Brain microvascular endothelial cell (primary cell): ENCODE results near the gene DSP.

Experiments used
- DNase-seq: peaks from one replicate; pipeline ENCODE4 v3.0.0-alpha.2; 2020
- H3K27ac ChIP-seq: fragments of 250-450 bp; sonication (Bioruptor Pico); 2 replicates; pipeline ENCODE4 v1.5.1; 2020; ENCODE audit warnings: mild to moderate bottlenecking, moderate library complexity
- H3K27me3 ChIP-seq: fragments of 250-450 bp; sonication (Bioruptor Pico); replicated peaks from 2 replicates; pipeline ENCODE4 v1.5.1; 2020; ENCODE audit warnings: mild to moderate bottlenecking
- H3K36me3 ChIP-seq: fragments of 250-450 bp; sonication (Bioruptor Pico); replicated peaks from 2 replicates; pipeline ENCODE4 v1.5.1; 2020; ENCODE audit warnings: mild to moderate bottlenecking
- H3K4me3 ChIP-seq: 2 replicates; pipeline ENCODE4 v1.5.1; 2011; ENCODE audit warnings: low read depth, mild to moderate bottlenecking, control low read depth, low read length, moderate library complexity
- in situ Hi-C: cut with HindIII; loops from 2 replicates; pipeline ENCODE4 v1.10.0; 2017; ENCODE audit warnings: low sequenced_read_pairs, low pct_ligation_motif_present
- TF ChIP-seq, protein P1 (sequence below): IDR thresholded peaks from 2 replicates; pipeline ENCODE4 v1.5.1; 2011; ENCODE audit warnings: low read depth, mild to moderate bottlenecking, moderate library complexity, low read length, control low read depth, inconsistent platforms; ENCODE audit errors: missing control alignments

The DSP gene

GRCh38 chr6:7502743-7503142 lies 38.7 kb upstream of the DSP start:
- in situ Hi-C loops: no loop called here
- Histone ChIP-seq H3K4me3 (no peak overlapping the region), H3K36me3 (no peaks in the 10 kb centered on the region), H3K27me3 (no peaks in the 10 kb centered on the region), H3K27ac (no peak overlapping the region)
- TF ChIP-seq, protein P1, sequence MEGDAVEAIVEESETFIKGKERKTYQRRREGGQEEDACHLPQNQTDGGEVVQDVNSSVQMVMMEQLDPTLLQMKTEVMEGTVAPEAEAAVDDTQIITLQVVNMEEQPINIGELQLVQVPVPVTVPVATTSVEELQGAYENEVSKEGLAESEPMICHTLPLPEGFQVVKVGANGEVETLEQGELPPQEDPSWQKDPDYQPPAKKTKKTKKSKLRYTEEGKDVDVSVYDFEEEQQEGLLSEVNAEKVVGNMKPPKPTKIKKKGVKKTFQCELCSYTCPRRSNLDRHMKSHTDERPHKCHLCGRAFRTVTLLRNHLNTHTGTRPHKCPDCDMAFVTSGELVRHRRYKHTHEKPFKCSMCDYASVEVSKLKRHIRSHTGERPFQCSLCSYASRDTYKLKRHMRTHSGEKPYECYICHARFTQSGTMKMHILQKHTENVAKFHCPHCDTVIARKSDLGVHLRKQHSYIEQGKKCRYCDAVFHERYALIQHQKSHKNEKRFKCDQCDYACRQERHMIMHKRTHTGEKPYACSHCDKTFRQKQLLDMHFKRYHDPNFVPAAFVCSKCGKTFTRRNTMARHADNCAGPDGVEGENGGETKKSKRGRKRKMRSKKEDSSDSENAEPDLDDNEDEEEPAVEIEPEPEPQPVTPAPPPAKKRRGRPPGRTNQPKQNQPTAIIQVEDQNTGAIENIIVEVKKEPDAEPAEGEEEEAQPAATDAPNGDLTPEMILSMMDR: no peak
- DNase-seq: no peak

DNA sequence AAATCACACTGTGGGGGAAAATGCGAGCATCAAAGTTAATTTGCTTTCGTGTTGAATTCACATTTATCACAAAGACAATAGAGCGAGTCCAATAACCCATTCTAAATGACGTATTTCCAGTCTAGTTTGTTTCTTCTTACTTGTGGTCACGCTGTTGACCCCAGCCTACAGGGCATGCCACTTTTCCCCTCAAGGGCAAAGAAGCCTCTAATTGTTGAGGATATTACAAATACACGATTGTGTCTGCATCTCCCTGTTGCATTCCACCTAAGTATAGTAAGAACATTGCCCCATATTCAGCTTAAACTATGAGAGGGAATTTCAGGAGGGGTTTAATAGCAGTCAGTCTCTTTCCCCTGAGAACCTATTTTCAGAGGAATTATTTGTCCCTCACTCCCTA lies 37.4 kb upstream of the DSP start:
- DNase-seq: no peak
- Histone ChIP-seq H3K27ac (no peak overlapping the region), H3K27me3 (no peaks in the 10 kb centered on the region), H3K36me3 (no peaks in the 10 kb centered on the region), H3K4me3 (no peak overlapping the region)
- in situ Hi-C loops: no loop called here
- TF ChIP-seq, protein P1: no peak

DNA sequence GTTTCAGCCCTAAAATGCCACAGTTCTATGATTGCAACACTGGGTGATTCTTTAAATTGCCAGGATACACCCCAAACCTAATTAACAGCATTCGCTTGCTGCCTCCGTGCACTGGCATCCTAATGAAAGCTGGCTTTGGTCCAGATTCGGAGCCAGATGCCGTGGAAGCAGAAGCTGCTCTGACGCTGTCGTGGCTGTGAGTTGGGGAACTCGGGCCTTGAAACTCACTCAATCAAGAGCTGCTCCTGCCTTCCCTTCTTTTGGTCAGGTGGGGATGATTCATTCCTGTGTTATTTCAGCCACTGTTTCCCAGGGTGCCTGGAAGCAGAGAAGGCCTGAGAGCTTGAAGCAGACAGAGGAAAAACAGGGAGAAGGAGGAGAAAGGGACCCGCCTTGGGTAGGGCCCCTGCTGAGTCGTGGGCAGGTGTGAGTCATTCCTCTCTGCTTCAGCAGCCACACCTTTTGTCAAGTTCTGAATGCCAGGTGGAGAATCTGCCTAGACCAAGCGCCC lies 36.2 kb upstream of the DSP start:
- in situ Hi-C loops: no loop called here
- no peak overlapping the region for H3K4me3 ChIP-seq
- H3K36me3 ChIP-seq: no peaks in the 10 kb centered on the region
- H3K27me3 ChIP-seq: no peaks in the 10 kb centered on the region
- TF ChIP-seq, protein P1: no peak
- peak; percentile 85 for DNase-seq
- no peak overlapping the region for H3K27ac ChIP-seq

DNA sequence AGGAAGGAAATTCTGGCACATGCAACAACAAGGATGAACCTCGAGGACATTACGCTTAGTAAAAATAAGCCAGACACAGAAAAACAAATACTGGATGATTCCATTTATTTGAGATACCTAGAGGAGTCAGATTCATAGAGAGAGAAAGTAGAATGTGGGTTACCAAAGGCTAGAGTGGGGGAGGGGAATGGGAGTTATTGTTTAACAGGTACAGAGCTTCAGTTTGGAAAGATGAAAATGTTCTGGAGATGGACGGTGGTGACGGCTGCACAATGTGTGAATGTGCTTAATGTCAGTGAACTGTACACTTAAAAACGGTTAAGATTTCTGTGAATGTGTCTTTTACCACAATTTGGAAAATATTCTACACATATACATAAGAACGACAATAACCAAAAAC lies 33.9 kb upstream of the DSP start:
- Histone ChIP-seq H3K36me3 (no peaks in the 10 kb centered on the region), H3K4me3 (no peak overlapping the region), H3K27ac (no peak overlapping the region), H3K27me3 (no peaks in the 10 kb centered on the region)
- TF ChIP-seq, protein P1: no peak
- in situ Hi-C loops: no loop called here
- no peak for DNase-seq

DNA sequence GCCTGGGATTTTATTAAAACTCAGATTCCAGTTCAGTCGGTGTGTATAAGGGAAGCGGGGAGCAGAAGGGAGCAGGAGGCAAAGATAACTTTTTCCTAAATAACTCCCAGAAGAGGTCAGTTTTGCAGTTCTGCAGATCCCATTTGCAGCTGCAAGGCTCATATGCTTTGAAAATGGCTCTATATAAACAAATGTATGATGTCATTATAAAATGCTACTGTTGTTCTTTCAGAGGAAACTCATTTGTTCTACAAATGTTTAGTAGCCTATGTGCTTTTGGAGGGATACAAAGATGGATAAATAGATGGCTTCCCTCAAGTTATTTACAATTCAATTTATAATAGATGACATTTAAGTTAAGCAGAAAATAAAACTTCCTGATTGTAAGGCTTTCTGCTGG lies 29.2 kb upstream of the DSP start:
- Histone ChIP-seq H3K27ac (no peak overlapping the region), H3K4me3 (no peak overlapping the region), H3K27me3 (no peaks in the 10 kb centered on the region), H3K36me3 (no peaks in the 10 kb centered on the region)
- TF ChIP-seq, protein P1: no peak
- no peak for DNase-seq
- in situ Hi-C loops: no loop called here

GRCh38 chr6:7513529-7513928 lies 27.9 kb upstream of the DSP start:
- Histone ChIP-seq H3K27ac (no peak overlapping the region), H3K27me3 (no peaks in the 10 kb centered on the region), H3K4me3 (no peak overlapping the region), H3K36me3 (no peaks in the 10 kb centered on the region)
- in situ Hi-C loops: no loop called here
- TF ChIP-seq, protein P1: no peak
- DNase-seq: no peak
